Spleen (tissue), 11 donors: ENCODE measurements around the gene STK24. TPM values are rescaled to one million over a fixed set of nuclear protein-coding genes. Genes with fewer than 3 reads are reported as not detected.

Experiments used
- DNase-seq: peaks from one replicate; pipeline ENCODE4 v3.0.0-alpha.2; 2020
- H3K27ac ChIP-seq, 8 donors: fragments of 200-600 bp; sonication (generic) in 7 of 8; 1 replicate in 4 of 8; 2 replicates in 4 of 8; pipeline versions ENCODE4 v1.5.0 to v1.8.0; 2016 to 2021; ENCODE audit warnings: inconsistent platforms in 4 of 8, mild to moderate bottlenecking in 4 of 8, moderate library complexity in 1 of 8
- H3K27me3 ChIP-seq, 7 donors: fragments of 200-600 bp; sonication (generic) in 6 of 7; replicated peaks in 1 of 7; 1 replicate in 4 of 7; 2 replicates in 3 of 7; pipeline versions ENCODE4 v1.5.0 to v1.8.0; 2016 to 2021; ENCODE audit warnings: inconsistent platforms in 3 of 7, mild to moderate bottlenecking in 1 of 7
- H3K36me3 ChIP-seq, 6 donors: fragments of 200-600 bp; sonication (generic) in 5 of 6; 1 replicate in 4 of 6; 2 replicates in 2 of 6; pipeline versions ENCODE4 v1.5.0 to v1.8.0; 2016 to 2021; ENCODE audit warnings: inconsistent platforms in 2 of 6
- H3K4me1 ChIP-seq, 6 donors: fragments of 200-600 bp; sonication (generic) in 5 of 6; 1 replicate in 3 of 6; 2 replicates in 3 of 6; pipeline versions ENCODE4 v1.5.0 to v1.8.0; 2016 to 2021; ENCODE audit warnings: inconsistent platforms in 3 of 6
- H3K4me3 ChIP-seq, 8 donors: fragments of 200-600 bp; sonication (generic) in 7 of 8; 1 replicate in 4 of 8; 2 replicates in 4 of 8; pipeline versions ENCODE4 v1.5.0 to v1.8.0; 2016 to 2021; ENCODE audit warnings: inconsistent platforms in 4 of 8, mild to moderate bottlenecking in 4 of 8, moderate library complexity in 2 of 8
- H3K9me3 ChIP-seq, 8 donors: fragments of 200-600 bp; sonication (generic) in 7 of 8; 1 replicate in 4 of 8; 2 replicates in 4 of 8; pipeline versions ENCODE4 v1.5.0 to v1.8.0; 2016 to 2021; ENCODE audit warnings: inconsistent platforms in 4 of 8
- POLR2A ChIP-seq, 3 donors: fragments of 450-650 bp; IDR thresholded peaks; one replicate each; pipeline ENCODE4 v1.5.1; 2017; ENCODE audit warnings: antibody characterized with exemption in 3 of 3, mild to moderate bottlenecking in 1 of 3
- POLR2AphosphoS5 ChIP-seq, 3 donors: sonication (generic); formaldehyde crosslinking; IDR thresholded peaks; one replicate each; pipeline ENCODE4 v1.5.1; 2017; ENCODE audit warnings: antibody characterized with exemption in 3 of 3
- WGBS, 5 donors: extraction: QIAGEN DNeasy Blood & Tissue Kit in 3 of 5; methylation state at CpG; one replicate each; pipeline versions ENCODE4 v1.1.5 to v1.1.7; 2013 to 2018; 5-methylcytosine and 5-hydroxymethylcytosine counted together
- intact Hi-C: fragments of 100-400 bp; cut with DNase I; formaldehyde crosslinking; loops from one replicate; pipeline ENCODE4 v1.15.0; 2023; ENCODE audit warnings: low total_unique reads
- polyA plus RNA-seq, 3 donors: library from polyadenylated mRNA; stranded (reverse); fragments of 200-250 nt; gene quantifications; one replicate each; pipeline ENCODE4 v1.2.1, GENCODE V29; 2013
- total RNA-seq, 7 donors: library from RNA; depleted of rRNA in 3 of 7; stranded (reverse); fragments of >200 nt in 3 of 7; fragmentation: NEBNext Ultra II Directional in 4 of 7; extraction: Animal tissue kit (Norgen Biotek cat#: 25700) in 4 of 7; gene quantifications; one replicate each; pipeline versions ENCODE4 v1.1.0 to v1.2.1, GENCODE V29; 2016 to 2021
- TF ChIP-seq, protein P1 (sequence below), 11 experiments: fragments of 200-600 bp in 7 of 11; fragments of 450-650 bp in 4 of 11; sonication (generic) in 4 of 11; IDR thresholded peaks in 8 of 11; conservative IDR thresholded peaks in 3 of 11; 1 replicate in 7 of 11; 2 replicates in 4 of 11; pipeline versions ENCODE4 v1.4.0 to v1.8.0; 2016 to 2021; ENCODE audit warnings: antibody characterized with exemption in 11 of 11, inconsistent platforms in 4 of 11, mild to moderate bottlenecking in 1 of 11
- donor health status: healthy with polysubstance abuse.
- donor health status: DM: no; HTN: no; CAD: no; lungs with moderate emphysema.
- donor health status: DM: no; HTN: no; CAD: no.
- donor health status: Bipolar disorder and iron deficiency.
- donor health status: healthy.
- donor health status: DM: no; HTN: no; CAD: no.
- donor health status: DM: yes; HTN: yes; CAD: no.

The STK24 gene
- total and polyA plus RNA-seq, 10 donors, result 36.5 to 132 (median 94.5) TPM

DNA sequence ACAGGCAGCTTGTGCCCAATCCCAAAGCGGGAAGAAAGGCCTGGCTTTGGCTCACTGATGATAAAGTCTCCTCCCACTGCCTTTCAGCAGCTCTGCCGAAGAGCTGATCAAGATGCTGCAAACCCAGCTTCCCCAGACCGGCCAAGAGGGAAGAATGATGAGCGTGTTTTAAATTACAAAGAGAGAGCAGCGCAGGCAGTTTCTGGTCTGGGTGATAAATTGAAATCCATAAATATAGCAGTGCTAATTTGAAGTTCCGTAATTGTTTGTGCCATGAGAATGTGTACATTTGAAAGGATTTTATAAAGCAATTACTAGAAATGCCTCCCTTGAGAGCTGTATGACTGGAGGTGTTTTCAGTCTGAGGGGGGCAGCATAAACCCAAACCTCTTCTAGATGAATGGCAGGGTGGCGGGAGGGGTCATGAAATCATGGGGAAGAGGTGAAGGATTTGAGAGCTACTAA lies 171.8 kb downstream of the STK24 start:
- TF ChIP-seq POLR2AphosphoS5 (IDR thresholded peaks at IDR 0.05) (no peak), POLR2A (IDR thresholded peaks at IDR 0.05) (no peak)
- TF ChIP-seq, protein P1, sequence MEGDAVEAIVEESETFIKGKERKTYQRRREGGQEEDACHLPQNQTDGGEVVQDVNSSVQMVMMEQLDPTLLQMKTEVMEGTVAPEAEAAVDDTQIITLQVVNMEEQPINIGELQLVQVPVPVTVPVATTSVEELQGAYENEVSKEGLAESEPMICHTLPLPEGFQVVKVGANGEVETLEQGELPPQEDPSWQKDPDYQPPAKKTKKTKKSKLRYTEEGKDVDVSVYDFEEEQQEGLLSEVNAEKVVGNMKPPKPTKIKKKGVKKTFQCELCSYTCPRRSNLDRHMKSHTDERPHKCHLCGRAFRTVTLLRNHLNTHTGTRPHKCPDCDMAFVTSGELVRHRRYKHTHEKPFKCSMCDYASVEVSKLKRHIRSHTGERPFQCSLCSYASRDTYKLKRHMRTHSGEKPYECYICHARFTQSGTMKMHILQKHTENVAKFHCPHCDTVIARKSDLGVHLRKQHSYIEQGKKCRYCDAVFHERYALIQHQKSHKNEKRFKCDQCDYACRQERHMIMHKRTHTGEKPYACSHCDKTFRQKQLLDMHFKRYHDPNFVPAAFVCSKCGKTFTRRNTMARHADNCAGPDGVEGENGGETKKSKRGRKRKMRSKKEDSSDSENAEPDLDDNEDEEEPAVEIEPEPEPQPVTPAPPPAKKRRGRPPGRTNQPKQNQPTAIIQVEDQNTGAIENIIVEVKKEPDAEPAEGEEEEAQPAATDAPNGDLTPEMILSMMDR (IDR thresholded peaks at IDR 0.05 in 8 of 11, conservative IDR thresholded peaks at IDR 0.05 in 3 of 11), result no peak
- H3K27ac ChIP-seq, result no peak overlapping the region
- H3K4me1 ChIP-seq, result no peaks in the 10 kb centered on the region
- 76 to 88% (median 84%) methylated on average over 7 of the region's 7 CpGs for WGBS, 5 donors
- no peak overlapping the region for H3K4me3 ChIP-seq
- no peaks in the 10 kb centered on the region for H3K9me3 ChIP-seq
- no peak for DNase-seq
- H3K27me3 ChIP-seq, result no peaks in the 10 kb centered on the region
- intact Hi-C loops, result no loop called here
- H3K36me3 ChIP-seq, result peaks cover 0 to 4% (median 0%) of the 10 kb centered on the region in 6 donors

DNA sequence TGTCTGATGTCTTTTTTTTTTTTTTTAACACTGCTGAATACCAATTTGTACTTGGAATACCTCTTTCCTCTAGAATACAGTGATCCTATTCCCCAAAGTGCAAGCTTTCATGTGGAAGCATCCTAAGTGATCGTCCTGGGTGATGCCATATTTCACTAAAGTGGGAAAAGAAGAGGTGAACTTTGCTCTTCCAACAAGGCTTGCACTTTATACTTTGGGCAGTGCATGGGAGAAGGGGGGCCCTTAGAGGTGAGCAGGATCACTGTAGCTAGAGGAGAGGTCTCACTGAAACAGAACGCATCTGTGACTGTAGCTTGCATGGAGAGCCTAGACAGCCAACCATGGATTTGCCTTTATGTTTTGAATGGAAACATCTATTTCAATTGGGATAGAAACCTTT lies 173.8 kb downstream of the STK24 start:
- TF ChIP-seq, protein P1 (IDR thresholded peaks at IDR 0.05 in 8 of 11, conservative IDR thresholded peaks at IDR 0.05 in 3 of 11), result no peak
- no peak for TF ChIP-seq POLR2A (IDR thresholded peaks at IDR 0.05)
- H3K9me3 ChIP-seq, result no peaks in the 10 kb centered on the region
- no peaks in the 10 kb centered on the region for H3K4me1 ChIP-seq
- 89 to 98% (median 92%) methylated on average over 2 of the region's 2 CpGs for WGBS, 5 donors
- H3K27me3 ChIP-seq, result no peaks in the 10 kb centered on the region
- DNase-seq, result no peak
- H3K36me3 ChIP-seq, result peaks cover 0 to 4% (median 0%) of the 10 kb centered on the region in 6 donors
- intact Hi-C loops, result no loop called here
- H3K4me3 ChIP-seq, result no peak overlapping the region
- H3K27ac ChIP-seq, result no peak overlapping the region

DNA sequence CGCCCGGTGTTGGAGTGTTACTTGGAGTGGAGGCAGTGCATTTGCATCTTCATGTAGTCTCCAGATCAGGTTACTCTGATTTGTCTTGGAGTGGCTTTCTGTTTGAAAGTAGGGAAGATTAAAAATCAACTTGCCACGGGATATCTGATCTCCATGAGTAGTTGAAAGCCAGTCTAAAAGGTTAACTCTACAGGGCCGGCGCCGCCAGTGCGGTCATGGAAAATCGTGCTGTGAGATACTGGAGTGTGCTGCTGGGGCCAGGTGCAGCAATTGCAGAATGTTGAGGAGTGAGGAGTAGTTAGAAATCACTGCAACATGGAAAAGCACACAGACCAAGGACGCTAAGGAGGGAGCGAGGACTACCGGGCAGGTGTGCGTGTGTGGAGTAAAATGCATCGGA lies 175.0 kb downstream of the STK24 start:
- TF ChIP-seq, protein P1 (IDR thresholded peaks at IDR 0.05 in 8 of 11, conservative IDR thresholded peaks at IDR 0.05 in 3 of 11), result no peak
- TF ChIP-seq POLR2AphosphoS5 (IDR thresholded peaks at IDR 0.05), result no peak
- no peak for TF ChIP-seq POLR2A (IDR thresholded peaks at IDR 0.05)
- intact Hi-C loops, result no loop called here
- Histone ChIP-seq H3K27ac (no peak overlapping the region), H3K36me3 (peaks cover 0 to 4% (median 0%) of the 10 kb centered on the region in 6 donors), H3K4me3 (no peak overlapping the region), H3K9me3 (no peaks in the 10 kb centered on the region), H3K27me3 (no peaks in the 10 kb centered on the region), H3K4me1 (no peaks in the 10 kb centered on the region)
- 87 to 93% (median 92%) methylated on average over 13 of the region's 13 CpGs for WGBS, 5 donors
- no peak for DNase-seq

DNA sequence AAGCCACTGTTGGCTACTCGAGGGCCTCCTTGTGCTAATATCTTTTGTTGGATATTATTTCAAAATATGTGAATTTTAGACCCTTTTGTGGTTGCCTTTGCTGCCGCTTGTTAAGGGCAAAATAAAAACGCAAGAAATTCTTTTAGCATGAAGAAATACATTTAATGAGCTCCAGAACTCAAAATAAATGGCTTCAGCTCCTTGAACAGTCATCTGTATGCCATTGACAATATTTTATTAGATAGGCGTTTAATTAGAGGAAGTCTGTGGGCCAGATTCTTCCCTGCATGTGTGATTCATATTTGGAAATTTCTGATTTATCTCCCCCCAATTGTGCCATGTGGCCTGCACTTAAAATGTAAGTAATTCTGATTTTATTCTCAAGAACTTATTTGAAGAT lies 177.2 kb downstream of the STK24 start:
- WGBS, 5 donors, result 75 to 81% (median 80%) methylated on average over 4 of the region's 4 CpGs
- H3K4me1 ChIP-seq, result no peaks in the 10 kb centered on the region
- H3K9me3 ChIP-seq, result no peaks in the 10 kb centered on the region
- no peaks in the 10 kb centered on the region for H3K27me3 ChIP-seq
- no peak for DNase-seq
- no peak for TF ChIP-seq POLR2A (IDR thresholded peaks at IDR 0.05)
- TF ChIP-seq POLR2AphosphoS5 (IDR thresholded peaks at IDR 0.05), result no peak
- TF ChIP-seq, protein P1 (IDR thresholded peaks at IDR 0.05 in 8 of 11, conservative IDR thresholded peaks at IDR 0.05 in 3 of 11), result no peak
- intact Hi-C loops, result no loop called here
- no peak overlapping the region for H3K4me3 ChIP-seq
- no peak overlapping the region for H3K27ac ChIP-seq
- H3K36me3 ChIP-seq, result peaks cover 0 to 18% (median 9%) of the 10 kb centered on the region in 6 donors
